Stimulated activated CD4-positive, alpha-beta T cell treated with anti-CD3 and anti-CD28 coated beads, Interleukin-2, amount 100 ng/mL, for 24 hours (primary cell): ENCODE data around the gene PHLDB3.
"Not testable (repeated sequence)": the region's sequence is repeated elsewhere in the genome, so short reads cannot be mapped to it uniquely, and the experiment has no call there.

Experiments
- DNase-seq, 2 donors: peaks; one replicate each; pipeline ENCODE4 v3.0.0-alpha.2; 2020

PHLDB3 gene

GRCh38 chr19:43466793-43467192 is 37.8 kb downstream of the PHLDB3 start:
- no peak for DNase-seq

- no peak for DNase-seq
Measured at GRCh38 chr19:43465468-43466120, 39.0 kb downstream of the PHLDB3 start, which contains the start of gene LYPD3. Gene LYPD3, minus strand, starts transcription at chr19:43465608. Its CDS starts 37 bp downstream, at chr19:43465571.

- peak; percentile 76 to 83 for DNase-seq
Measured at GRCh38 chr19:43464134-43464775, 40.3 kb downstream of the PHLDB3 start.

- DNase-seq, result peak; percentile 99 to 100
Measured at GRCh38 chr19:43463381-43464133, 41.0 kb downstream of the PHLDB3 start.

- no peak for DNase-seq
Measured at GRCh38 chr19:43462785-43463380, 41.7 kb downstream of the PHLDB3 start.

- no peak for DNase-seq
Measured at GRCh38 chr19:43462383-43462782, 42.2 kb downstream of the PHLDB3 start.

GRCh38 chr19:43461303-43461702 is 43.2 kb downstream of the PHLDB3 start:
- DNase-seq, result no peak

GRCh38 chr19:43460362-43461016 is 44.1 kb downstream of the PHLDB3 start:
- DNase-seq, result no peak

- no peak for DNase-seq
Measured at GRCh38 chr19:43457809-43458208, 46.7 kb downstream of the PHLDB3 start.

- DNase-seq, result no peak
Measured at GRCh38 chr19:43455321-43456113, 49.0 kb downstream of the PHLDB3 start.

GRCh38 chr19:43454031-43454430 is 50.5 kb downstream of the PHLDB3 start:
- no peak for DNase-seq

- no peak for DNase-seq
Measured at GRCh38 chr19:43452582-43452981, 52.0 kb downstream of the PHLDB3 start.

GRCh38 chr19:43450545-43450997 is 54.0 kb downstream of the PHLDB3 start:
- DNase-seq, result no peak

GRCh38 chr19:43447655-43448054 is 56.9 kb downstream of the PHLDB3 start:
- no peak for DNase-seq

GRCh38 chr19:43446746-43447489 is 57.6 kb downstream of the PHLDB3 start:
- DNase-seq, result peak; percentile 82 to 83

GRCh38 chr19:43445426-43445825 is 59.1 kb downstream of the PHLDB3 start:
- no peak for DNase-seq

- no peak for DNase-seq
Measured at GRCh38 chr19:43444531-43445287, 59.8 kb downstream of the PHLDB3 start.

GRCh38 chr19:43444091-43444490 is 60.5 kb downstream of the PHLDB3 start:
- not testable (repeated sequence) for DNase-seq

- DNase-seq, result no peak
Measured at GRCh38 chr19:43441716-43442115, 62.8 kb downstream of the PHLDB3 start.

- no peak for DNase-seq
Measured at GRCh38 chr19:43439709-43440063, 64.9 kb downstream of the PHLDB3 start.
